Right lobe of liver (tissue), 4 donors: ENCODE results near the gene UBE4B.
"Not testable (repeated sequence)": the region's sequence is repeated elsewhere in the genome, so short reads cannot be mapped to it uniquely, and the experiment has no call there.

ENCODE experiments used
- CTCF ChIP-seq, 4 donors: fragments of 200-600 bp in 3 of 4; fragments of 450-650 bp in 1 of 4; IDR thresholded peaks; one replicate each; pipeline versions ENCODE4 v1.5.1 to v1.8.0; 2016 to 2022; ENCODE audit warnings: antibody characterized with exemption in 4 of 4, mild to moderate bottlenecking in 2 of 4
- POLR2A ChIP-seq: fragments of 450-650 bp; IDR thresholded peaks from one replicate; pipeline ENCODE4 v1.6.1; 2017; ENCODE audit warnings: antibody characterized with exemption, mild to moderate bottlenecking
- donor health status: DM: no; HTN: no; CAD: no.
- donor health status: DM: no; HTN: no; CAD: no.
- donor health status: DM: no; HTN: yes; CAD: no.

DNA sequence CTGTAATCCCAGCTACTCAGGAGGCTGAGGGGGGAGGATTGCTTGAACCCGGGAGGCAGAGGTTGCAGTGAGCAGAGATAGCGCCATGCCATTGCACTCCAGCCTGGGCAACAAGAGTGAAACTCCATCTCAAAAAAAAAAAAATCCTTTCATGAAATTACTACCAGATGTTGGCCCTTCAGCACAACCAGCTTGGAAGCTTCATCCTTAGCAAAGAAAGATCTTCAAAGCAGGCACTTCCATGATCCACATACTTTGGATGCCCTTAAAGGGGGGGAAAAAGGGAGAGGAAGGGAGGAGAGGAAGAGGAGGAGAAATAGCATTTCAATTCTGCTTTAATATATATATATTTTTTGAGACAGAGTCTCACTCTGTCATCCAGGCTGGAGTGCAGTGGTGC is 12.1 kb upstream of the UBE4B start:
- not testable (repeated sequence) for TF ChIP-seq CTCF (IDR thresholded peaks at IDR 0.05); POLR2A
